Measurements from ENCODE around the gene SWI5.
A peak's percentile ranks its signal among the peaks of the same experiment; 100 is the strongest.

Gene SWI5

DNA sequence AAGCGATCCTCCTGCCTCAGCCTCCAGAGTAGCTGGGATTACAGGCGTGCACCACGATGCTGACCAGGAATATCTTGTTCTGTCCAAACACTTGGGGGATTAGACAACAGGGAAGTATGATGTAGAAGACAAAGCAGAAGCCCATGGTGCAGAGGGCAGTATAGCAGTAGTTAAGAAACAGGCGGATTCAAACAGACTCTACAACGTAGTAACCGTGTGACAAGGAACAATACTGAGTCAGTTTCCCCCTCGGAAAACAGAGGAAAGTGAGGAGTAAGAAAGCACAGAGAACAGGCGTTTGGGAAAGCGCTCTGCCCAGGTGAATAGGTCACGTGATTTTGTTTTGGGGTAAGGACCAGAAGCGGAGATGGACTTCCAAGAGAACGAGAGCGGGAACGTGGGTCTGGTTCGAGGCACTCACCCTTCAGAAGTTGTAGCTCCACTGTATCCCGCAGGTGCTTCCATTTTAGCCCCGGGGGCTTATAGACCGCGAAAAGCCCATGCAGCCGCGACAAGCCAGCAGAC lies 45.9 kb downstream of the SWI5 start:
- TF ChIP-seq EGR1 (IDR thresholded peaks at IDR 0.05): no peak
- TF ChIP-seq, protein P1, sequence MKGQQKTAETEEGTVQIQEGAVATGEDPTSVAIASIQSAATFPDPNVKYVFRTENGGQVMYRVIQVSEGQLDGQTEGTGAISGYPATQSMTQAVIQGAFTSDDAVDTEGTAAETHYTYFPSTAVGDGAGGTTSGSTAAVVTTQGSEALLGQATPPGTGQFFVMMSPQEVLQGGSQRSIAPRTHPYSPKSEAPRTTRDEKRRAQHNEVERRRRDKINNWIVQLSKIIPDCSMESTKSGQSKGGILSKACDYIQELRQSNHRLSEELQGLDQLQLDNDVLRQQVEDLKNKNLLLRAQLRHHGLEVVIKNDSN (IDR thresholded peaks at IDR 0.05): peak; percentile 92
- no peak for TF ChIP-seq EP300 (IDR thresholded peaks at IDR 0.05; ENCODE audit: borderline replicate concordance)

DNA sequence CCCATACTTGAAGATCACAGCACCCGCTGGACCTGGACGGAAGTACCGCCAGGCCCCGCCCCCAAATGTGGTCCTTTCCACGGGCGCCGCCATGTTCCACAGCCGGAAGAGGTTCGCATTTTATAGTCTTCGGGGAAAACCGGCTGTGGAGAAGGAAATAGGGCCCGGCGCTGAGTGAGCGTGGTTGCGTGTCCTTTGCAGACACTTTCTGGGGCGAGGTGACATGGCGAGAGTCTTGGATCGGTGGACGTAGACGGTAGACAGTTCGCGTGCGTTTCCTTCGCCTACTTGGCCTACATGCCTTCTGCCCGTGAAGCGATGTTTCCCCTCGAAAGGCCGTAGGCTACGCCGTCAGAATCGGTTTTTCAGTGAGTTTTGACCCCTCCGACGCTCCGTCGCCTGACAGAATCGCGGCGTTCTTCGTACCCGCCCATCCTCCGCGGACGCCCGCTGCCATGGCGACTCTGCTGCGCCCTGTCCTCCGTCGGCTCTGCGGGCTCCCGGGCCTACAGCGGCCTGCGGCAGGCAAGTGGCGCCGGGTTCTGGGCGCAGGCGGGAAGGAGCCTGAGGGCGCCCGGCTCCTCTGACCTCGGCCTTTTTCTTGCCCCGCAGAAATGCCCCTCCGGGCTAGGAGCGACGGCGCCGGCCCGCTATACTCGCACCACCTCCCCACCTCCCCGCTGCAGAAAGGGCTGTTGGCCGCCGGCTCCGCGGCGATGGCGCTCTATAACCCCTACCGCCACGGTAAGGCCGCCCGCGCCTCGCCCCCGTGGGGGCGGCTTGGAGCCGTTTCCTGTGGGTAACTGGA lies 46.5 kb downstream of the SWI5 start, which contains the start of the genes COQ4 and TRUB2:
COQ4 (plus strand) TSS at position 436 of the 808 bp plus-strand sequence; CDS start at position 456, 20 bp downstream.
TRUB2 (minus strand) TSS at position 44 of the 808 bp plus-strand sequence; CDS start at position 5, 39 bp downstream.
- peak; percentile 92 for TF ChIP-seq TAF1 (IDR thresholded peaks at IDR 0.05; ENCODE audit: low read depth)
- TF ChIP-seq NFIC (IDR thresholded peaks at IDR 0.05): 0 out of 2 replicates have a peak, but pooled peaks have one; percentile 20
- peak; percentile 10; the same call in 1 of the 2 replicates for TF ChIP-seq EP300 (IDR thresholded peaks at IDR 0.05; ENCODE audit: borderline replicate concordance)
- TF ChIP-seq EGR1 (IDR thresholded peaks at IDR 0.05): no peak; the same call in 1 of the 2 replicates
- TF ChIP-seq TEAD4 (IDR thresholded peaks at IDR 0.05): no peak
- TF ChIP-seq, protein P1 (IDR thresholded peaks at IDR 0.05): no peak
- TF ChIP-seq YY1 (IDR thresholded peaks at IDR 0.05; ENCODE audit: low read depth): peak; percentile 95
- no peak for TF ChIP-seq ZBTB7A (IDR thresholded peaks at IDR 0.05; ENCODE audit: low read depth)
- peak; percentile 47; the same call in 1 of the 2 replicates for TF ChIP-seq CREB1 (IDR thresholded peaks at IDR 0.05; ENCODE audit: low read depth)
- TF ChIP-seq CEBPB (IDR thresholded peaks at IDR 0.05): no peak; the same call in none of the 2 replicates
- TF ChIP-seq, protein P2, sequence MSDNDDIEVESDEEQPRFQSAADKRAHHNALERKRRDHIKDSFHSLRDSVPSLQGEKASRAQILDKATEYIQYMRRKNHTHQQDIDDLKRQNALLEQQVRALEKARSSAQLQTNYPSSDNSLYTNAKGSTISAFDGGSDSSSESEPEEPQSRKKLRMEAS (IDR thresholded peaks at IDR 0.05): peak; percentile 97
- TF ChIP-seq TCF12 (IDR thresholded peaks at IDR 0.05; ENCODE audit: low read depth): peak; percentile 75; the same call in 1 of the 2 replicates
- TF ChIP-seq, protein P3, sequence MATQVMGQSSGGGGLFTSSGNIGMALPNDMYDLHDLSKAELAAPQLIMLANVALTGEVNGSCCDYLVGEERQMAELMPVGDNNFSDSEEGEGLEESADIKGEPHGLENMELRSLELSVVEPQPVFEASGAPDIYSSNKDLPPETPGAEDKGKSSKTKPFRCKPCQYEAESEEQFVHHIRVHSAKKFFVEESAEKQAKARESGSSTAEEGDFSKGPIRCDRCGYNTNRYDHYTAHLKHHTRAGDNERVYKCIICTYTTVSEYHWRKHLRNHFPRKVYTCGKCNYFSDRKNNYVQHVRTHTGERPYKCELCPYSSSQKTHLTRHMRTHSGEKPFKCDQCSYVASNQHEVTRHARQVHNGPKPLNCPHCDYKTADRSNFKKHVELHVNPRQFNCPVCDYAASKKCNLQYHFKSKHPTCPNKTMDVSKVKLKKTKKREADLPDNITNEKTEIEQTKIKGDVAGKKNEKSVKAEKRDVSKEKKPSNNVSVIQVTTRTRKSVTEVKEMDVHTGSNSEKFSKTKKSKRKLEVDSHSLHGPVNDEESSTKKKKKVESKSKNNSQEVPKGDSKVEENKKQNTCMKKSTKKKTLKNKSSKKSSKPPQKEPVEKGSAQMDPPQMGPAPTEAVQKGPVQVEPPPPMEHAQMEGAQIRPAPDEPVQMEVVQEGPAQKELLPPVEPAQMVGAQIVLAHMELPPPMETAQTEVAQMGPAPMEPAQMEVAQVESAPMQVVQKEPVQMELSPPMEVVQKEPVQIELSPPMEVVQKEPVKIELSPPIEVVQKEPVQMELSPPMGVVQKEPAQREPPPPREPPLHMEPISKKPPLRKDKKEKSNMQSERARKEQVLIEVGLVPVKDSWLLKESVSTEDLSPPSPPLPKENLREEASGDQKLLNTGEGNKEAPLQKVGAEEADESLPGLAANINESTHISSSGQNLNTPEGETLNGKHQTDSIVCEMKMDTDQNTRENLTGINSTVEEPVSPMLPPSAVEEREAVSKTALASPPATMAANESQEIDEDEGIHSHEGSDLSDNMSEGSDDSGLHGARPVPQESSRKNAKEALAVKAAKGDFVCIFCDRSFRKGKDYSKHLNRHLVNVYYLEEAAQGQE (IDR thresholded peaks at IDR 0.05; ENCODE audit: low read depth): no peak
- TF ChIP-seq RAD21 (IDR thresholded peaks at IDR 0.05; ENCODE audit: low read depth): no peak
- 0 out of 2 replicates have a peak, but pooled peaks have one; percentile 33 for TF ChIP-seq FOXM1 (IDR thresholded peaks at IDR 0.05; ENCODE audit: borderline replicate concordance, low read depth)

DNA sequence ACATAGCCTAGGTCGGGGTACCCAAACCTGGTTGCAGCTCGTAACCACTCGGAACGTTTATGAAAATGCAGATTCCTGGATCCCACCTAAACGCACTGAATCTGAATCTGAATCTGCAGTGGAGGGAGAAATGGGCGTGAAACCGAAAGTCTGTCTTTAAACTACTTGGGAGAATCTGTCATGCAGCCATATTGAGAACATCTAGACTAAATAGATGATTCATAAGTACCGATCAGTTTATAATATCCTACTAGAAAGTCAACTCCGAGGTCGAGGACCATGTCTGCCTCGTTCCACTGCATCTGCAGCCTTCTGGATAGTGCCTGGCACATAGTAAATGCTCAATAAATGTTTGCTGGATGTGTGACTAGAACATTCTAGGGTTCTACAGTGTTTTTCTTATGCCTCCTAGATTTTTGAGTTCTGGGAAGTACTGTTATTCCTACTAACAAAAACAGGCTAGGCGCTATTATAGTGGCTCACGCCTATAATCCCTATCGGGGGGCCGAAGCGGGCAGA lies 47.2 kb downstream of the SWI5 start:
- TF ChIP-seq, protein P3 (IDR thresholded peaks at IDR 0.05; ENCODE audit: low read depth): no peak
- no peak for TF ChIP-seq CREB1 (IDR thresholded peaks at IDR 0.05; ENCODE audit: low read depth)
- no peak for TF ChIP-seq FOXM1 (IDR thresholded peaks at IDR 0.05; ENCODE audit: borderline replicate concordance, low read depth)
- no peak for TF ChIP-seq YY1 (IDR thresholded peaks at IDR 0.05; ENCODE audit: low read depth)

DNA sequence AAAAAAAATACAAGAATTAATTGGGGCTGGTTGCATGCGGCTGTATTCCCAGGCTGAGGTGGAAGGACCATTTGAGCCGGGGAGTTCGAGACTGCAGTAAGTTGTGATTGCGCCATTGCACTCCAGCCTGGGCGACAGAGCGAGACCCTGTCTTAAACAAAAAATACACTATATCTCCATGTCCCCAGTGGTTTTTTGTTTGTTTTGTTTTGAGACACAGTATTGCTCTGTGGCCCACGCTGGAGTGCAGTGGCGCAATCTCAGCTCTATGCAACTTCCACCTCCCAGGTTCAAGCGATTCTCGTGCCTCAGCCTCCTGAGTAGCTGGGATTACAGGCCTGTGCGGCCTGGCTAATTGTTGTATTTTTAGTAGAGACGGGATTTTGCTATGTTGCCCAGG lies 47.7 kb downstream of the SWI5 start:
- TF ChIP-seq, protein P3 (IDR thresholded peaks at IDR 0.05; ENCODE audit: low read depth): no peak
- TF ChIP-seq YY1 (IDR thresholded peaks at IDR 0.05; ENCODE audit: low read depth) (no peak), EGR1 (IDR thresholded peaks at IDR 0.05) (no peak), FOXM1 (IDR thresholded peaks at IDR 0.05; ENCODE audit: borderline replicate concordance, low read depth) (no peak), TCF12 (IDR thresholded peaks at IDR 0.05; ENCODE audit: low read depth) (no peak), CEBPB (IDR thresholded peaks at IDR 0.05) (no peak), RAD21 (IDR thresholded peaks at IDR 0.05; ENCODE audit: low read depth) (no peak), TAF1 (IDR thresholded peaks at IDR 0.05; ENCODE audit: low read depth) (no peak), TEAD4 (IDR thresholded peaks at IDR 0.05) (no peak), NFIC (IDR thresholded peaks at IDR 0.05) (no peak), ZBTB7A (IDR thresholded peaks at IDR 0.05; ENCODE audit: low read depth) (no peak), CREB1 (IDR thresholded peaks at IDR 0.05; ENCODE audit: low read depth) (no peak), EP300 (IDR thresholded peaks at IDR 0.05; ENCODE audit: borderline replicate concordance) (no peak)
- TF ChIP-seq, protein P2 (IDR thresholded peaks at IDR 0.05): no peak
- TF ChIP-seq, protein P1 (IDR thresholded peaks at IDR 0.05): no peak

All from Ishikawa (cell line).